Right cardiac atrium (tissue), 5 donors: ENCODE results near the gene AOPEP. TPM values are rescaled to one million over a fixed set of nuclear protein-coding genes. Genes with fewer than 3 reads are reported as not detected.

Experiments used
- ATAC-seq, 2 donors: fragments of 200-7000 bp; cut with Tn5 transposase; one replicate each; pipeline versions ENCODE4 v1.8.0 to v1.9.1; 2020; ENCODE audit warnings: moderate library complexity in 2 of 2, mild to moderate bottlenecking in 1 of 2
- DNase-seq, 3 donors: peaks; one replicate each; pipeline ENCODE4 v3.0.0-alpha.2; 2020
- H3K27ac ChIP-seq: one replicate; pipeline ENCODE4 v1.5.1; 2013; ENCODE audit warnings: mild to moderate bottlenecking, low read length, control low read depth, moderate library complexity
- H3K27me3 ChIP-seq: one replicate; pipeline ENCODE4 v1.6.1; 2013; ENCODE audit not compliant: control insufficient read depth, insufficient read depth
- H3K4me1 ChIP-seq: one replicate; pipeline ENCODE4 v1.6.1; 2013; ENCODE audit warnings: low read length; ENCODE audit not compliant: control insufficient read depth, insufficient read depth
- H3K4me3 ChIP-seq: one replicate; pipeline ENCODE4 v1.5.1; 2013; ENCODE audit warnings: low read length, control low read depth
- H3K9me3 ChIP-seq: one replicate; pipeline ENCODE4 v1.6.1; 2013; ENCODE audit warnings: low read length; ENCODE audit not compliant: control insufficient read depth
- WGBS: extraction: QIAGEN DNeasy Blood & Tissue Kit; methylation state at CpG from one replicate; pipeline ENCODE4 v1.1.7; 2013; 5-methylcytosine and 5-hydroxymethylcytosine counted together
- intact Hi-C, 4 donors: fragments of 100-400 bp; cut with DNase I; formaldehyde crosslinking; loops; one replicate each; pipeline versions ENCODE4 v1.11.0 to v1.14.0; 2022 to 2023
- polyA plus RNA-seq: library from polyadenylated mRNA; stranded (reverse); fragments of 200-250 nt; gene quantifications from one replicate; pipeline ENCODE4 v1.2.3, GENCODE V29; 2013
- total RNA-seq, 4 donors: library from RNA; stranded (reverse); fragmentation: NEBNext Ultra II Directional; extraction: Animal tissue kit (Norgen Biotek cat#: 25700); gene quantifications; one replicate each; pipeline ENCODE4 v1.2.1, GENCODE V29; 2021
- donor health status: healthy with polysubstance abuse.
- donor health status: DM: no; HTN: yes; CAD: no.
- donor health status: DM: no; HTN: no; CAD: no.
- donor health status: DM: no; HTN: yes; CAD: no; lungs with severe emphysema.
- donor health status: DM: yes; HTN: yes; CAD: no.

AOPEP gene
- total and polyA plus RNA-seq, 5 donors, result 124 to 170 (median 154) TPM

DNA sequence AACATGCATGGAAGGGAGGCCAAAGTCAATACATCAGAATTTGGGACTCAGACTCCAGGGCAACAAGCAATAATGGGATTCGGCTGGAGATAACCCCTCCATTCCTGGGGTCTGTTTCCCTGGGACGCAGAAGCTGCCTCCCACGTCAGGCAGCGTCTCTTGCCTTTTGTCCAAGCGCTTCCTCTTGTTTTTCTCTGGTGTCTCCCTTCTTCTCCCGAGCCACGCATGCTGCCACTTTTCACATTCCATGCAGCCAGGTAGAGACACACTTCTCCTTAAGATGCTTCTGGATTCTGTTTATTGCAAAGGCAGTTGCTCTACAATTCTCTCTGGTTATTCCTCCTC lies 267.3 kb downstream of the AOPEP start:
- no peak overlapping the region for H3K4me3 ChIP-seq
- WGBS, result 71% methylated on average over 7 of the region's 7 CpGs
- H3K27me3 ChIP-seq, result no peaks in the 10 kb centered on the region
- peaks cover 2% of the 10 kb centered on the region for H3K4me1 ChIP-seq
- H3K27ac ChIP-seq, result peak overlapping the region; percentile 31
- no peak for ATAC-seq
- H3K9me3 ChIP-seq, result no peaks in the 10 kb centered on the region
- intact Hi-C loops, result no loop called here
- no peak for DNase-seq

DNA sequence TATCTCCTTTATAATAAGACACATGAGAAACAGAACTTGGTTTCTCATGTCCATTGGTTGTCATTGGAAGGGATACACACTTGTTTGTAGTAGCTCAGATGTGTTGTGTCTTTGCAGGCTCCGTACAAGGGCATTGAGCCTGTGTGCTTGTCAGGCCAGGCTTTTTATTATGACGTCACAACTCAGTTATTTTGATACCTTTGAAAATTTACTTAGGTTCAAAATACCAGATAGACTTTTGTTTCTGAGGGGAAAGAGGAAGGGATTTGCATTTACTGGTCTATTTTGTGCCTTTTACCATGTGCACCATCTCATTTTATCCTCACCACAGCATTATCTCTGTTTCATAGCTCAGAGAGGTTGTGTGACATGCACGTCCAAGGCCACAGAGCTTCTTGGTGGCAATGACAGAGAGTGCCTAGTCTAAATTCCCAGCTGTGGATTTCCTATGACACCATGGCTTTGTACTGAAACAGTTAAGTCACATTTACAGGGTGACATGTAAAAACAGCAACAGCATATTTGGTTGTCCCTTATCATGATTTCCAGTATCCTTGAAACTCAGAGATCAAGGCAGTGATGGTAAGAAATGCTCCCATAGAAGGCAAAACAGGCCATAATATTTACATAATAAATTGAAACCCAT lies 268.7 kb downstream of the AOPEP start:
- 71% methylated on average over 3 of the region's 3 CpGs for WGBS
- Histone ChIP-seq H3K4me1 (peaks cover 2% of the 10 kb centered on the region), H3K4me3 (no peak overlapping the region), H3K27me3 (no peaks in the 10 kb centered on the region), H3K9me3 (no peaks in the 10 kb centered on the region), H3K27ac (peak overlapping the region; percentile 8)
- ATAC-seq (no peak), DNase-seq (no peak)
- intact Hi-C loops, result no loop called here

DNA sequence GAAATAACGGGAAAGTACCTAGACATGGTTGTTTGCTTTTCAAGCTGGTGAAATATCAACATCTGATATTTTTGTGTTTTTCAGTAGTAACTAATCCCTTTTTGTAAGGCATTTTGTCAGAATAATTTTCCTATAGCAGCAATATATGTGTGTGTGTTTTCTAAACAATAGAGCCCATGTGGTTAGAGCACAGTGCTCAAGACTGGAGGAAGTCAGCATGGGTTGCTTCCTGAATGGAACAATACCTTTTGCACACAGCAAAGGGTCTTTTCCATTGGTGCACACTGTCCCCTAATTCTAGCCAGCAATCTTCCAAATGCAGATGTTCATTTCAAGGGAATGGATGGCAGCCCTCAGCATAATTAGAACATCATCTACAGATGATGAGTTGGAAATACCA lies 270.1 kb downstream of the AOPEP start:
- H3K4me1 ChIP-seq, result peaks cover 2% of the 10 kb centered on the region

GRCh38 chr9:94997727-94998126 lies 271.2 kb downstream of the AOPEP start:
- peaks cover 2% of the 10 kb centered on the region for H3K4me1 ChIP-seq
- intact Hi-C loops, result no loop called here

More for the DNA sequence above, 270.1 kb downstream of the AOPEP start:
- H3K27me3 ChIP-seq, result no peaks in the 10 kb centered on the region
- DNase-seq (no peak), ATAC-seq (peak in 1 of 2 donors; percentile 34)
- intact Hi-C loops, result no loop called here
- H3K9me3 ChIP-seq, result no peaks in the 10 kb centered on the region
- 47% methylated on average over 1 of the region's 1 CpG for whole genome bisulfite sequencing
- no peak overlapping the region for H3K4me3 ChIP-seq
- H3K27ac ChIP-seq, result peak overlapping the region; percentile 79

DNA sequence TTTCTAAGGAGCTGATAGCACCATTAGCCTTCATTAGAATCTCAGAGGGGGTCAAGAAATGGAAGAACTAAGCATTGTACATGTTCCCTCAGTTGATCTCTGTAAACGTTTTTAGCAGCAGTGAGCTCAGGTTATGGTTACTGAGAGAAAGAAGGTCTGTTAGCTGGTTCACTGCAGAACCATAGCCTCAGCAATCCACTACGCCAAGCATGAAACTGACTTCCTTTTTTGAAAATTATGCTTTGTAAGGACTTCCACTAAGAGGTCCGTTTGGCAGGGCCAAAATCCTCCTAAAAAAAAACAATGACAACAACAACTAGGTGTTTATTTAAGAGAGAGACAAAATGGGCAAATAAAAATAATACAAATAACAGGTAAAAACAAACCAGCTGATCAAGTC lies 273.3 kb downstream of the AOPEP start:
- no peak for DNase-seq
- Histone ChIP-seq H3K4me1 (peaks cover 2% of the 10 kb centered on the region), H3K9me3 (no peaks in the 10 kb centered on the region), H3K27ac (no peak overlapping the region), H3K27me3 (no peaks in the 10 kb centered on the region), H3K4me3 (no peak overlapping the region)
- no peak for ATAC-seq
- intact Hi-C loops, result loop anchor here in 3 of 4 donors (5.0 to 10.0 kb wide), 3 partner anchors 55 to 215 kb away; no protein-coding TSS in a partner anchor
- 51% methylated on average over 3 of the region's 3 CpGs for WGBS

More at GRCh38 chr9:94997727-94998126, 271.2 kb downstream of the AOPEP start:
- no peaks in the 10 kb centered on the region for H3K27me3 ChIP-seq
- WGBS, result 98% methylated on average over 5 of the region's 5 CpGs
- no peak for ATAC-seq
- no peak overlapping the region for H3K4me3 ChIP-seq
- no peak overlapping the region for H3K27ac ChIP-seq
- DNase-seq, result no peak
- no peaks in the 10 kb centered on the region for H3K9me3 ChIP-seq

DNA sequence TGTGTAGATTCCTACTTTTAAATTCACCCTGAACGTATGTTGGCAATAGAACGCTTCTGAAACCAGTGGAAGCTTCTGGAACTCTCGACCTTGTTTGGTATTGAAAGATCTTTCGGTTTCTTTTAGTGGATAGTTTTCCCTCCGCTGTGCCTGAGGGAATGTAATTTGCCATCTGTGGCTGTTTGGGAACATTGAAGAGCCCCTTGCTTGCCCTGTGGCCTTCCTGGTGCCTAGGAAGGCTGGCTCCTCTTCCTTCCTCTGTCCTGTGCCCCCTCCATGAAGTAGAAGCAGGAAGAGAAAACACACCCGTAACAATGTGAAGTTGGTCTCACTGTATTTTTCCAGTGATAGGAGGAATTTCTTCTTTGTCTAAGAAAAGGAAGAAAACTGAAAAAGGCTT lies 274.3 kb downstream of the AOPEP start:
- intact Hi-C loops, result loop anchor here in 3 of 4 donors (5.0 to 10.0 kb wide), 3 partner anchors 54 to 216 kb away; no protein-coding TSS in a partner anchor

DNA sequence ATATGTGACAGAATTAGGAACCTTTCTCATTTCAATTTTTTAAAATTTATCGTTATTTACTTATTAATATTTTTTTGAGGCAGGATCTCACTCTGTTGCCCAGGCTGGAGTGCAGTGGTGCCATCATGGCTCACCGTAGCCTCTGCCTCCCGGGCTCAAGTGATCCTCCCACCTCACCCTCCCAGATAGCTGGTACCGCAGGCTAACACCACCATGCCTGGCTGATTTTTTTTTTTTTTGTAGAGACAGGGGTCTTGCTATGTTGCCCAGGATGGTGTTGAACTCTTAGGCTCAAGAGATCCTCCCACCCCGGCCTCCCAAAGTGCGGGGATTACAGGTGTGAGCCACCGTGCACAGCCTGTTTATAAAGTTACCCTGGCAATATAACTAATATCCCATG lies 275.2 kb downstream of the AOPEP start:
- Histone ChIP-seq H3K9me3 (no peaks in the 10 kb centered on the region), H3K4me3 (no peak overlapping the region), H3K27ac (no peak overlapping the region), H3K27me3 (no peaks in the 10 kb centered on the region), H3K4me1 (no peaks in the 10 kb centered on the region)
- intact Hi-C loops, result loop anchor here in 3 of 4 donors (5.0 to 10.0 kb wide), 3 partner anchors 53 to 217 kb away; no protein-coding TSS in a partner anchor
- 98% methylated on average over 7 of the region's 7 CpGs for WGBS
- DNase-seq (no peak), ATAC-seq (no peak)

More for the DNA sequence above, 274.3 kb downstream of the AOPEP start:
- DNase-seq (no peak), ATAC-seq (no peak)
- H3K27me3 ChIP-seq, result no peaks in the 10 kb centered on the region
- H3K4me3 ChIP-seq, result peak overlapping the region; percentile 54
- 57% methylated on average over 6 of the region's 6 CpGs for WGBS
- no peaks in the 10 kb centered on the region for H3K9me3 ChIP-seq
- H3K27ac ChIP-seq, result peak overlapping the region; percentile 99
- peaks cover 2% of the 10 kb centered on the region for H3K4me1 ChIP-seq

DNA sequence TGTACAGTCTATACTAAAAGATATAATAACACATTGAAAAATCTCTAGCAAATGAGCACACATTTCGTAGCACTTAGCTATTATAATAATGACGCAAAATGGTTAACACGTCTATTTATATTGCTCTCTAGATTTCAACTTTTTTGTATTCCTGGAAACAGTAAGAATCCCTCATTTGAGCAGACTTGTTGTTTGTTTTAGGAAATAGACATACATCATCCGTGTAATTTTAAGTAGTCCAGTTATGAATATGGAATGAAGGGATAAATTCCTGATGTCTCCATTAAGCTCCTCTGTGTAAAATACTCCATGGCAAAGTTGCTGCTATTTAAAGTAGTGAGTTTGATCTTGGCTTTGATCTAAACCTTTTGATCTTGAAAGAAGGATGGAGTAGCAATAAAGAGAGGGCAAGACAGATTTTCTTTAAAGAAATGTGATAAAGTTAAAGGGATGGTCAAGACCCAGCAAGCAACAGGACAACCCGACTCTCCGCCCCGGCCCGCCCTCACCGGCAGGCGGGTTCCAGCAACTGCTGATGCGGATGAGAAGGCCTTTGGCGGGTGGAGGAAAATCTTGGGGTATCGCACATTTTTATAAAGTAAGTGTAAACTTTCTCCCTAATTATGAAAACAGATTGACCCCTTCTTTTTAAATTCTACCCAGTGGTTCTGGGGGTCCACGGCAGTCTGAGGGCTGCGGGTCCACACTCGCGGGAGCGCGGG lies 277.4 kb downstream of the AOPEP start:
- peak; percentile 64 to 88 (median 85) for DNase-seq
- H3K4me1 ChIP-seq, result no peaks in the 10 kb centered on the region
- intact Hi-C loops, result loop anchor here in 3 of 4 donors (5.0 to 10.0 kb wide), 3 partner anchors 51 to 219 kb away; no protein-coding TSS in a partner anchor
- peak overlapping the region; percentile 87 for H3K27ac ChIP-seq
- peak overlapping the region; percentile 94 for H3K4me3 ChIP-seq
- H3K27me3 ChIP-seq, result no peaks in the 10 kb centered on the region
- H3K9me3 ChIP-seq, result no peaks in the 10 kb centered on the region
- peak; percentile 55 to 56 for ATAC-seq
- 10% methylated on average over 19 of the region's 19 CpGs for WGBS

- peak; percentile 63 to 86 (median 82) for DNase-seq
- peak overlapping the region; percentile 100 for H3K27ac ChIP-seq
- no peaks in the 10 kb centered on the region for H3K4me1 ChIP-seq
- intact Hi-C loops, result loop anchor here in 3 of 4 donors (5.0 to 10.0 kb wide), 5 partner anchors 50 to 222 kb away; no protein-coding TSS in a partner anchor
- peak; percentile 47 to 53 for ATAC-seq
- no peaks in the 10 kb centered on the region for H3K27me3 ChIP-seq
- no peaks in the 10 kb centered on the region for H3K9me3 ChIP-seq
- whole genome bisulfite sequencing, result under 1% methylated on average over 126 of the region's 133 CpGs
- H3K4me3 ChIP-seq, result peak overlapping the region; percentile 94
Observed at GRCh38 chr9:95004411-95005277, 278.1 kb downstream of the AOPEP start.

DNA sequence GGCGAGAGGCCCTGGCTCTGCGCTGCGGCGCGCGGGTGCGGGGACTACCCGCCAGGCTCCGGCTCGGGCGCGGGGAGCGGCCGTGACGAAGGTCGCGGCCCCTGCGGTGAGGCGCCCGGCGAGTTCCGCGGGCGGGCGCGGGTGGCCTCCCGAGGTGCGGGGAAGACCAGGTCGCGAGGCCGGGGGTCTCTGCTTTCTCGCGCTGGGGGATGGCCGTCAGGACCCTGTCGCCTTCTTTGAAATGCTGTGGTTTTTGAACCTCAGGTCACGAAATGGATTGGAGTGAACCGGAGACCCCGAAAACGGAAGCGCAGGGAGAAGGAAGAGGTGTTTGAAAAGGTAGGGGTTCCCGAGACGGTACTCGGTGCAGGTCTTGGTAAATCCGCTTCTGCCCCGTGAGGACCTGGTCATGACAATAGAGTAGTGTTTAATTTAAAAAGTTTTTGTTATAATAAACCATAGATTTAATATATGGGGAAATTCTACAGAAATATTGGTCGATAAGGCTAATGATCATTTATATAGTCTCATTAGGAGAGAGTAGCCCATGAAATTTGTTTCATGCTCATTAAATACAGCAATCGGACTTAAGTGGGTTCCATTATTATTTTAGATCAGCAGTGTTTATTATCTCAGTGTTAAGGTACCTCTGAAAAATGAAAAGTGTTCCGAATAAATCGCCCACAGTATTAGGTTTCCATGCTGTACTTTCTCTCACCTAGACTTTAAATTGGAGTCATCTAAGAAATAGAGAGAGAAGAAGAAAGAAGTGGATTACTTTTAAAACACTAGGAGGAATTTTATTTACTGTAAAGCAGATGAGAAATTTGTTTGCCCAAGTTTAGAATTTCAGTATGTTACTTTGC lies 279.0 kb downstream of the AOPEP start:
- Histone ChIP-seq H3K9me3 (no peaks in the 10 kb centered on the region), H3K27ac (peak overlapping the region; percentile 100), H3K27me3 (no peaks in the 10 kb centered on the region), H3K4me3 (peak overlapping the region; percentile 94), H3K4me1 (no peaks in the 10 kb centered on the region)
- 3% methylated on average over 49 of the region's 49 CpGs for WGBS
- intact Hi-C loops, result loop anchor here in 2 of 4 donors (5.0 to 10.0 kb wide), 4 partner anchors 49 to 223 kb away; no protein-coding TSS in a partner anchor
- ATAC-seq (peak in 1 of 2 donors; percentile 4), DNase-seq (peak in 1 of 3 donors; percentile 66)
